Limb (tissue), 2 donors: ENCODE results near the gene TYK2.
"Not testable (repeated sequence)": the region's sequence is repeated elsewhere in the genome, so short reads cannot be mapped to it uniquely, and the experiment has no call there.

Source experiments
- DNase-seq, 2 donors: peaks; one replicate each; pipeline ENCODE4 v3.0.0-alpha.2; 2016; ENCODE audit errors: extremely low spot score in 2 of 2

TYK2 gene

GRCh38 chr19:10380313-10381102, at the start of gene TYK2:
Gene TYK2 (minus strand): TSS chr19:10380572. CDS start chr19:10378406, 2,166 bp downstream.
- peak; percentile 97 to 99 for DNase-seq

- no peak for DNase-seq
Measured at GRCh38 chr19:10428996-10429381, 48.6 kb upstream of the TYK2 start.

- DNase-seq = no peak
Measured at GRCh38 chr19:10427169-10427568, 46.8 kb upstream of the TYK2 start.

GRCh38 chr19:10424011-10424637, 43.8 kb upstream of the TYK2 start:
- DNase-seq = peak; percentile 62 to 87

GRCh38 chr19:10422846-10423245, 42.5 kb upstream of the TYK2 start:
- no peak for DNase-seq

GRCh38 chr19:10422046-10422461, 41.7 kb upstream of the TYK2 start:
- no peak for DNase-seq

GRCh38 chr19:10421240-10422045, 41.1 kb upstream of the TYK2 start:
- DNase-seq = no peak

- no peak for DNase-seq
Measured at GRCh38 chr19:10420444-10421239, 40.3 kb upstream of the TYK2 start, which contains the start of gene PDE4A. Gene PDE4A (plus strand): TSS chr19:10420538. CDS start chr19:10420765, 227 bp downstream.

- DNase-seq = peak in 1 of 2 donors; percentile 80
Measured at GRCh38 chr19:10419646-10420443, 39.5 kb upstream of the TYK2 start.

GRCh38 chr19:10419200-10419645, 38.9 kb upstream of the TYK2 start:
- no peak for DNase-seq

GRCh38 chr19:10418485-10419199, 38.3 kb upstream of the TYK2 start:
- DNase-seq = no peak

GRCh38 chr19:10418235-10418484, 37.8 kb upstream of the TYK2 start:
- DNase-seq = no peak

GRCh38 chr19:10417541-10418234, 37.3 kb upstream of the TYK2 start:
- no peak for DNase-seq

- DNase-seq = peak; percentile 70 to 90
Measured at GRCh38 chr19:10416380-10417257, 36.2 kb upstream of the TYK2 start.

GRCh38 chr19:10416083-10416379, 35.7 kb upstream of the TYK2 start:
- DNase-seq = no peak

GRCh38 chr19:10412257-10412977, 32.0 kb upstream of the TYK2 start:
- DNase-seq = no peak

- DNase-seq = not testable (repeated sequence)
Measured at GRCh38 chr19:10411224-10411623, 30.9 kb upstream of the TYK2 start.
